Measurements from ENCODE around the gene ADISSP. TPM values are rescaled to one million over a fixed set of nuclear protein-coding genes. Genes with fewer than 3 reads are reported as not detected.

Gene ADISSP
- polyA plus RNA-seq, 4 donors, result 5.8 to 38.4 (median 16.2) TPM

DNA sequence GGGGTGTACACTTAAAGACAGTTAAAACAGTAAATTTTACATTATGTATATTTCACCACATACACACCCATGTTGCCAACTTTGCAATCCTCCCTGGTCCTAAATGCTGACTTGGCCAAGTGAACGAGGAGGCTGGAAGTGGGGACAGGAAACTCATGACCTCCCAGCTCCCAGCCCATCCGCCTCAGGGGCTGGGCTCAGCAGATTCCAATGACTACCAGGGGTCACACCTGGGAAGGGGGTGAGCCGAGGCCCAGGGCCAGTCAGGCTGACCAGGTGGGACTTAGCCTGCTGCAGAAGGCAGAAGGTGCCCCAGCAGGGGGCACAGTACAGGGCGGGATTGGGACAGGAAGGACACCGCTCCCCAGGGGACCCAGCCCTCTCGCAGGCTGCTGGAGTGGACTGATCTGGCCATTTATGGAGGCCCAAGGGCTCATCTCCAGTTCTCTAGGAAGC is 57.5 kb downstream of the ADISSP start:
- DNase-seq (no peak), FAIRE-seq (no peak)
- Histone ChIP-seq H3K4me3 (ENCODE audit: low read depth in 1 of 3, low read length in 3 of 3) (no peak overlapping the region), H3K36me3 (ENCODE audit: control insufficient read depth in 3 of 3, insufficient read depth in 2 of 3, low read depth in 1 of 3, low read length in 3 of 3) (no peaks in the 10 kb centered on the region), H3K9me3 (ENCODE audit: control insufficient read depth in 2 of 2, insufficient read depth in 1 of 2, low read depth in 1 of 2, low read length in 1 of 2) (no peaks in the 10 kb centered on the region), H3K27ac (ENCODE audit: low read depth in 1 of 3, low read length in 2 of 3) (no peak overlapping the region), H3K4me1 (ENCODE audit: control insufficient read depth in 3 of 3, insufficient read depth in 2 of 3, low read depth in 1 of 3, low read length in 2 of 3) (peaks cover 0 to 6% (median 0%) of the 10 kb centered on the region in 3 donors), H3K27me3 (ENCODE audit: control insufficient read depth in 3 of 3, insufficient read depth in 3 of 3, low read length in 3 of 3) (peaks cover 0 to 4% (median 0%) of the 10 kb centered on the region in 3 donors)
- 42 to 61% (median 53%) methylated on average over 5 to 6 of the region's 6 CpGs for WGBS, 3 donors

GRCh38 chr20:3707508-3707899 is 60.0 kb downstream of the ADISSP start:
- Histone ChIP-seq H3K4me1 (ENCODE audit: control insufficient read depth in 3 of 3, insufficient read depth in 2 of 3, low read depth in 1 of 3, low read length in 2 of 3) (peaks cover 0 to 6% (median 0%) of the 10 kb centered on the region in 3 donors), H3K36me3 (ENCODE audit: control insufficient read depth in 3 of 3, insufficient read depth in 2 of 3, low read depth in 1 of 3, low read length in 3 of 3) (no peaks in the 10 kb centered on the region), H3K9me3 (ENCODE audit: control insufficient read depth in 2 of 2, insufficient read depth in 1 of 2, low read depth in 1 of 2, low read length in 1 of 2) (no peaks in the 10 kb centered on the region), H3K27me3 (ENCODE audit: control insufficient read depth in 3 of 3, insufficient read depth in 3 of 3, low read length in 3 of 3) (peaks cover 0 to 4% (median 0%) of the 10 kb centered on the region in 3 donors), H3K4me3 (ENCODE audit: low read depth in 1 of 3, low read length in 3 of 3) (no peak overlapping the region), H3K27ac (ENCODE audit: low read depth in 1 of 3, low read length in 2 of 3) (no peak overlapping the region)
- FAIRE-seq (no peak), DNase-seq (no peak)
- WGBS, 3 donors, result 87 to 94% (median 89%) methylated on average over 3 of the region's 3 CpGs

DNA sequence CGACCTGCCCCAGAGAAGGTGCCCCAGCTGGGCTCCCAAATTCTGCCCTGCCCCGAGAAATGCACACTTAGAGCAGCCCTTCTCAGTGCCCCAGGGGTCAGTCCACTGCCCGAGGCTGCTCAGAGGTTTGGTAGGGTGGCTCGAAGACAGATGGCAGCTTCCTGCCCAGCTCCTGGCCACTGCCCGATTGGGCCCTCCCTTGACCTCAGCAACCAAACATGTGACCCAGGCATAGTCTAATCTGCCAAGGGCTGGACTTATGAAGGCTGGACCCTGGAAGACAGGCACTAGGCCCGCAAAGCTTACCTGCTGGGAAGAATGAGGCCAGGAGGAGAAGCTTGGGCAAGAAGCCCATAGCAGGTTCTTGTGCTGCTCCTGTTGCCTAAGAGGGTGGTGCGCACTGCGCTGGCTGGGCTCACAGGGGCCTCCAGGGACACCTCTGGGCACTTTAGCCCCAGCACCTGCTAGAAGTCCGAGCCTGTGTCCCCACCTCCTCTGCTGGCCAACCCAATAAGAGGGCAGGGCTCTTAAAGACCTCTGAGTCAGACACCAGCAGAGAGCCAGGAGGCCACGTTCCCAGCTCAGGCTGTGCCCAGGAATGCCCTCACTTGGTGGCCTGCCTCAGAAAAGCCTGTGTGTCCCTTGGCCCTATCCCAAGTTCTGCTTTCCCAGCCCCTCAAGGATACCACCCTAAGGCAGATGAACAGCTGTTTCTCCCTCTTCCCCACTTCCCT is 60.6 kb downstream of the ADISSP start:
- FAIRE-seq (no peak), DNase-seq (no peak)
- 65 to 77% (median 71%) methylated on average over 10 of the region's 10 CpGs for WGBS, 3 donors
- H3K27ac ChIP-seq (ENCODE audit: low read depth in 1 of 3, low read length in 2 of 3), result no peak overlapping the region
- no peak overlapping the region for H3K4me3 ChIP-seq (ENCODE audit: low read depth in 1 of 3, low read length in 3 of 3)
- no peaks in the 10 kb centered on the region for H3K9me3 ChIP-seq (ENCODE audit: control insufficient read depth in 2 of 2, insufficient read depth in 1 of 2, low read depth in 1 of 2, low read length in 1 of 2)
- H3K36me3 ChIP-seq (ENCODE audit: control insufficient read depth in 3 of 3, insufficient read depth in 2 of 3, low read depth in 1 of 3, low read length in 3 of 3), result no peaks in the 10 kb centered on the region
- H3K4me1 ChIP-seq (ENCODE audit: control insufficient read depth in 3 of 3, insufficient read depth in 2 of 3, low read depth in 1 of 3, low read length in 2 of 3), result peaks cover 0 to 6% (median 0%) of the 10 kb centered on the region in 3 donors
- H3K27me3 ChIP-seq (ENCODE audit: control insufficient read depth in 3 of 3, insufficient read depth in 3 of 3, low read length in 3 of 3), result peaks cover 0 to 4% (median 0%) of the 10 kb centered on the region in 3 donors

DNA sequence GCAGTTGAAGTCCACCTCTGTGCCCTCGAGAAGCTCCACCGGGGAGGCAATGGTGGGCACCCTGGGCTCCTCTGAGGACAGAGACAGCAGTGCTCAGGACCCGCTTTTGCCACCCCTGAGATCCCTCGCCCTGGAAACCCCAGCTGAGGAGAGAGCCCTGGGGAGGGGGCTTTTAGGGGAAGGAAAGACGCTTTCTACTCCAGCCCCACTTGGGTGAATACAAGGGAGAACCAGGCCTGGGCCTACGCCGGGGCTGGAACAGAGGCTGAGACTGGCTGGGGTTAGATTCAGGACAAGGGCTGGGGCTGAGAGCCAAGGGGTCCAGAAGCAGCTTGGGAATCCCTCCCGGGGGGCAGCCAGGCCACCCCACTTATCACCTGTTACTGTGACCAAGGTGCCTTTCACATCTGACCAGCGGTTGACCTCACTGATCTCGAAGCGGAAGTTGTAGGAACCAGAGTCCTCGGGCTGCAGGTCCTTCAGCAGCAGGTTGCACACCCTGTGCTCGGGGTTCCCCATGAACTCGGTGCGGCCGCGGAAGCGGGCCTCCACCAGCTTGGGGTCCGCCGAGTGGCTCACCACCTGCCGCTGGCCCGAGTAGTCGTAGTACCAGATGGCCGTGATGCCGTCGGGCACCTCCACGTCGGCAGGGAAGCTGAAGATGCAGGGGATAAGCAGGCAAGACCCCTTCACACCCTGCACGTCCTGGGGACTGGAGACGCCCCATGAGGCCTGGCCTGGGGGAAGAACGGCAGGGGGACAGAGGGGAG is 61.4 kb downstream of the ADISSP start:
- Histone ChIP-seq H3K27me3 (ENCODE audit: control insufficient read depth in 3 of 3, insufficient read depth in 3 of 3, low read length in 3 of 3) (peaks cover 0 to 4% (median 0%) of the 10 kb centered on the region in 3 donors), H3K9me3 (ENCODE audit: control insufficient read depth in 2 of 2, insufficient read depth in 1 of 2, low read depth in 1 of 2, low read length in 1 of 2) (no peaks in the 10 kb centered on the region), H3K4me3 (ENCODE audit: low read depth in 1 of 3, low read length in 3 of 3) (no peak overlapping the region), H3K4me1 (ENCODE audit: control insufficient read depth in 3 of 3, insufficient read depth in 2 of 3, low read depth in 1 of 3, low read length in 2 of 3) (peaks cover 0 to 6% (median 0%) of the 10 kb centered on the region in 3 donors), H3K36me3 (ENCODE audit: control insufficient read depth in 3 of 3, insufficient read depth in 2 of 3, low read depth in 1 of 3, low read length in 3 of 3) (no peaks in the 10 kb centered on the region), H3K27ac (ENCODE audit: low read depth in 1 of 3, low read length in 2 of 3) (no peak overlapping the region)
- FAIRE-seq (no peak), DNase-seq (no peak)
- 89 to 93% (median 91%) methylated on average over 31 of the region's 31 CpGs for WGBS, 3 donors

GRCh38 chr20:3705491-3705969 is 62.0 kb downstream of the ADISSP start:
- no peak overlapping the region for H3K4me3 ChIP-seq (ENCODE audit: low read depth in 1 of 3, low read length in 3 of 3)
- DNase-seq, result no peak
- whole genome bisulfite sequencing, 3 donors, result 80 to 84% (median 82%) methylated on average over 14 of the region's 14 CpGs
- no peaks in the 10 kb centered on the region for H3K36me3 ChIP-seq (ENCODE audit: control insufficient read depth in 3 of 3, insufficient read depth in 2 of 3, low read depth in 1 of 3, low read length in 3 of 3)
- H3K4me1 ChIP-seq (ENCODE audit: control insufficient read depth in 3 of 3, insufficient read depth in 2 of 3, low read depth in 1 of 3, low read length in 2 of 3), result peaks cover 0 to 3% (median 0%) of the 10 kb centered on the region in 3 donors
- H3K9me3 ChIP-seq (ENCODE audit: control insufficient read depth in 2 of 2, insufficient read depth in 1 of 2, low read depth in 1 of 2, low read length in 1 of 2), result no peaks in the 10 kb centered on the region
- no peak for FAIRE-seq
- H3K27ac ChIP-seq (ENCODE audit: low read depth in 1 of 3, low read length in 2 of 3), result no peak overlapping the region
- H3K27me3 ChIP-seq (ENCODE audit: control insufficient read depth in 3 of 3, insufficient read depth in 3 of 3, low read length in 3 of 3), result peaks cover 0 to 3% (median 0%) of the 10 kb centered on the region in 3 donors

GRCh38 chr20:3704087-3704486 is 63.5 kb downstream of the ADISSP start:
- Histone ChIP-seq H3K36me3 (ENCODE audit: control insufficient read depth in 3 of 3, insufficient read depth in 2 of 3, low read depth in 1 of 3, low read length in 3 of 3) (no peaks in the 10 kb centered on the region), H3K4me3 (ENCODE audit: low read depth in 1 of 3, low read length in 3 of 3) (no peak overlapping the region), H3K27me3 (ENCODE audit: control insufficient read depth in 3 of 3, insufficient read depth in 3 of 3, low read length in 3 of 3) (peaks cover 0 to 2% (median 0%) of the 10 kb centered on the region in 3 donors), H3K4me1 (ENCODE audit: control insufficient read depth in 3 of 3, insufficient read depth in 2 of 3, low read depth in 1 of 3, low read length in 2 of 3) (no peaks in the 10 kb centered on the region), H3K27ac (ENCODE audit: low read depth in 1 of 3, low read length in 2 of 3) (no peak overlapping the region), H3K9me3 (ENCODE audit: control insufficient read depth in 2 of 2, insufficient read depth in 1 of 2, low read depth in 1 of 2, low read length in 1 of 2) (no peaks in the 10 kb centered on the region)
- FAIRE-seq (no peak), DNase-seq (no peak)
- WGBS, 3 donors, result 73 to 92% (median 74%) methylated on average over 5 of the region's 5 CpGs

Other genes starting within 250 kb of the ADISSP start
- not detected for gene GFRA4, start 104.4 kb downstream of the ADISSP start, polyA plus RNA-seq
- gene ADAM33, start 85.7 kb downstream of the ADISSP start, polyA plus RNA-seq, result 10 to 100 TPM in 1 of 4 donors, 1 to 10 TPM in 1, under 1 TPM in 2; 0.22 to 10.9 (median 3.9) TPM
- 1 to 10 TPM in 3 of 4 donors, under 1 TPM in 1; 0.22 to 6.3 (median 2.3) TPM for gene SIGLEC1, start 55.2 kb downstream of the ADISSP start, polyA plus RNA-seq
- 1 to 10 TPM in 3 of 4 donors, not detected in 1; 2.7 to 9.7 (median 4.1) TPM for gene HSPA12B, start 35.1 kb downstream of the ADISSP start, polyA plus RNA-seq
- under 1 TPM in 2 of 4 donors, not detected in 2; 0.03 to 0.06 TPM for gene SPEF1, start 13.7 kb upstream of the ADISSP start, polyA plus RNA-seq
- 10 to 100 TPM; 54.7 to 73.2 (median 60.5) TPM for gene CENPB, start 19.0 kb upstream of the ADISSP start, polyA plus RNA-seq
- 10 to 100 TPM; 15.7 to 53.8 (median 20.3) TPM for gene CDC25B, start 28.6 kb upstream of the ADISSP start, polyA plus RNA-seq
- 10 to 100 TPM in 3 of 4 donors, 1 to 10 TPM in 1; 8.5 to 14.7 (median 12.0) TPM for gene AP5S1, start 52.8 kb upstream of the ADISSP start, polyA plus RNA-seq
- gene MAVS, start 79.1 kb upstream of the ADISSP start, polyA plus RNA-seq, result 10 to 100 TPM in 3 of 4 donors, 1 to 10 TPM in 1; 6.2 to 32.7 (median 21.5) TPM
- 10 to 100 TPM; 18.9 to 35.1 (median 22.9) TPM for gene PANK2, start 121.6 kb upstream of the ADISSP start, polyA plus RNA-seq
- 1 to 10 TPM; 1.6 to 7.5 (median 2.8) TPM for gene RNF24, start 247.8 kb upstream of the ADISSP start, polyA plus RNA-seq